Left lung (tissue), 10 donors: Measurements from ENCODE around the gene TMEM123. TPM values are rescaled to one million over a fixed set of nuclear protein-coding genes. Genes with fewer than 3 reads are reported as not detected.
"Not testable (repeated sequence)": the region's sequence is repeated elsewhere in the genome, so short reads cannot be mapped to it uniquely, and the experiment has no call there.

ENCODE experiments used
- ATAC-seq: fragments of 200-7000 bp; cut with Tn5 transposase; one replicate; pipeline ENCODE4 v1.9.1; 2020; ENCODE audit warnings: moderate library complexity
- DNase-seq, 4 donors: peaks; one replicate each; pipeline ENCODE4 v3.0.0-alpha.2; 2013 to 2020
- H3K27ac ChIP-seq, 2 donors: fragments of 200-600 bp; sonication (generic) in 1 of 2; one replicate each; pipeline versions ENCODE4 v1.5.0 to v1.8.0; 2020 to 2021
- H3K27me3 ChIP-seq, 2 donors: fragments of 200-600 bp; sonication (generic) in 1 of 2; one replicate each; pipeline versions ENCODE4 v1.5.0 to v1.8.0; 2020 to 2021
- H3K36me3 ChIP-seq, 2 donors: fragments of 200-600 bp; sonication (generic) in 1 of 2; one replicate each; pipeline versions ENCODE4 v1.5.0 to v1.8.0; 2020 to 2021
- H3K4me1 ChIP-seq, 2 donors: fragments of 200-600 bp; one replicate each; pipeline ENCODE4 v1.8.0; 2021
- H3K4me3 ChIP-seq, 2 donors: fragments of 200-600 bp; sonication (generic) in 1 of 2; one replicate each; pipeline versions ENCODE4 v1.5.0 to v1.8.0; 2020 to 2021; ENCODE audit warnings: mild to moderate bottlenecking in 1 of 2
- H3K9me3 ChIP-seq, 2 donors: fragments of 200-600 bp; sonication (generic) in 1 of 2; one replicate each; pipeline versions ENCODE4 v1.5.0 to v1.8.0; 2020 to 2021
- intact Hi-C, 2 donors: fragments of 100-400 bp; cut with DNase I; formaldehyde crosslinking; loops; one replicate each; pipeline versions ENCODE4 v1.11.2 to v1.14.2; 2022
- polyA plus RNA-seq, 6 donors: library from polyadenylated mRNA; unstranded; fragments of 120-200 nt; gene quantifications; one replicate each; pipeline ENCODE4 v1.2.1, GENCODE V29; 2013; ENCODE audit not compliant: insufficient read length in 6 of 6
- total RNA-seq, 2 donors: library from RNA; stranded (reverse); fragmentation: NEBNext Ultra II Directional; extraction: Animal tissue kit (Norgen Biotek cat#: 25700); gene quantifications; one replicate each; pipeline ENCODE4 v1.2.1, GENCODE V29; 2021
- TF ChIP-seq, protein P1 (sequence below), 2 donors: fragments of 200-600 bp; sonication (generic) in 1 of 2; IDR thresholded peaks; one replicate each; pipeline versions ENCODE4 v1.5.0 to v1.8.0; 2021; ENCODE audit warnings: antibody characterized with exemption in 2 of 2
- donor health status: DM: no; HTN: yes; CAD: no.
- donor health status: DM: no; HTN: no; CAD: no.

The TMEM123 gene
- total and polyA plus RNA-seq, 8 donors: 127 to 351 (median 260) TPM

DNA sequence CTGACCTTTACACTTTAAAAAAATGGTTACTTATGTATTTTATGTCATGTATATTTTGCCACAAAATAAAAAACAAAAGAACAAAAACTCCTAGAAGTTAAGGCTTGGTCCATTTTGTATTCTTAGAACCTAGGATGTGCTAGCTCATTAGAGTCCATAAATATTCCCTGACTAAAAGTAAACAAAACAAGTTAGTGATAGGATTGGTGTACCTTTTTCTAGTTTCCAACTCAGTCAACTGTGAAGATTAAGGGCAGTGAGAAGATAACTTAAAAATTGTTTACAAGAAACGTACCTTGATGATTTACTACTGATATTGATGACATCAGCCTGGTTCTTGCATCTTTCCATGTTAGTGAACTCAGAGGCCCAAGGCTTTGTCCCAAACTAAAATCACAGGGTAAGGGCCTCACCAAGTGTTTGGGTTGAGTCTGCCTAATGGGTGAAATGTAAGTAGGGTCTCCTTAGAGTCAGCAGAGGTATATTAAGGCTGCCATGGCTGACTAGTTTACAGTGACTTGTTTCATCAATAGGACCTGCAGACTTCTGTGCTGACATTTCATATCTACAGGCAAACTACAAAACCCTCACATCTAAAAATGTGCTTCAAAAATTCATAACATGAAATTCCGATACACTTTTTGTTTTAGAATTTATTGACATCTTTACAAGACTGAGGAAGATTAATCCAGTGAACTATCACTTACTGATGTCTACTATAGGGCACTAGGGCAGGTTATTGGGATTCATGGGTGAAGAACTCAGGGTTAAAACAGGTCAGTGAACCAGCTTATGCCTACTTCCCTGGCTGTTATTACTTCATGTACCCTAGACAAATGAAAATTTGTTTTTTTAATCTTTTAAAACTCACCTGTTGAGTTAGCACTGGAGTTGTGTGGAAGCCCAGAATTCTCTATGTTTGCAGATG, 4.4 kb downstream of the TMEM123 start:
- DNase-seq: no peak
- Histone ChIP-seq H3K27ac (peak overlapping the region in 1 of 2 donors; percentile 96), H3K9me3 (no peaks in the 10 kb centered on the region), H3K27me3 (no peaks in the 10 kb centered on the region), H3K4me1 (peaks cover 6 to 52% of the 10 kb centered on the region in 2 donors), H3K4me3 (no peak overlapping the region), H3K36me3 (peaks cover 0 to 4% of the 10 kb centered on the region in 2 donors)
- TF ChIP-seq, protein P1, sequence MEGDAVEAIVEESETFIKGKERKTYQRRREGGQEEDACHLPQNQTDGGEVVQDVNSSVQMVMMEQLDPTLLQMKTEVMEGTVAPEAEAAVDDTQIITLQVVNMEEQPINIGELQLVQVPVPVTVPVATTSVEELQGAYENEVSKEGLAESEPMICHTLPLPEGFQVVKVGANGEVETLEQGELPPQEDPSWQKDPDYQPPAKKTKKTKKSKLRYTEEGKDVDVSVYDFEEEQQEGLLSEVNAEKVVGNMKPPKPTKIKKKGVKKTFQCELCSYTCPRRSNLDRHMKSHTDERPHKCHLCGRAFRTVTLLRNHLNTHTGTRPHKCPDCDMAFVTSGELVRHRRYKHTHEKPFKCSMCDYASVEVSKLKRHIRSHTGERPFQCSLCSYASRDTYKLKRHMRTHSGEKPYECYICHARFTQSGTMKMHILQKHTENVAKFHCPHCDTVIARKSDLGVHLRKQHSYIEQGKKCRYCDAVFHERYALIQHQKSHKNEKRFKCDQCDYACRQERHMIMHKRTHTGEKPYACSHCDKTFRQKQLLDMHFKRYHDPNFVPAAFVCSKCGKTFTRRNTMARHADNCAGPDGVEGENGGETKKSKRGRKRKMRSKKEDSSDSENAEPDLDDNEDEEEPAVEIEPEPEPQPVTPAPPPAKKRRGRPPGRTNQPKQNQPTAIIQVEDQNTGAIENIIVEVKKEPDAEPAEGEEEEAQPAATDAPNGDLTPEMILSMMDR (IDR thresholded peaks at IDR 0.05): no peak
- intact Hi-C loops: no loop called here
- no peak for ATAC-seq

DNA sequence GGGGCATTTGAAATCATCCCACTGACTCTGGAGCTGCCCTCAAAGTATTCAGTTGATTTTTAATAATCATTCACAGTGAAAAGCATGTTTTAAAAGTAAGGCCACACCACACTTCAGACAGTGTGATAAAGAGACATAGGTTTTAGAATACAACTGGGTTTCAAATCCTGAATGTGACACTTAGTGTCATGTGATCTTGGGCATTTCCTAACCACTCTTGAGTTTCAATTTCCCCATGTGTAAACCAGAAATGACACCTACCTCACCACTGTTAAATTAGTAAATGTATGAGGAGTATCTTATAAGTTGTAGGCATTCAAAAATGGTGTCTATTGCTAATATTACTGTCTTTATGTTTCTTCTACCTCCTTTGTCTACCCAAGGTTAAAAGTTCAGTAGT, 5.4 kb downstream of the TMEM123 start:
- Histone ChIP-seq H3K27ac (peak overlapping the region in 1 of 2 donors; percentile 96), H3K4me3 (no peak overlapping the region), H3K4me1 (peaks cover 6 to 51% of the 10 kb centered on the region in 2 donors), H3K9me3 (no peaks in the 10 kb centered on the region), H3K27me3 (no peaks in the 10 kb centered on the region), H3K36me3 (peaks cover 0 to 4% of the 10 kb centered on the region in 2 donors)
- ATAC-seq: no peak
- TF ChIP-seq, protein P1 (IDR thresholded peaks at IDR 0.05): no peak
- DNase-seq: no peak
- intact Hi-C loops: no loop called here

DNA sequence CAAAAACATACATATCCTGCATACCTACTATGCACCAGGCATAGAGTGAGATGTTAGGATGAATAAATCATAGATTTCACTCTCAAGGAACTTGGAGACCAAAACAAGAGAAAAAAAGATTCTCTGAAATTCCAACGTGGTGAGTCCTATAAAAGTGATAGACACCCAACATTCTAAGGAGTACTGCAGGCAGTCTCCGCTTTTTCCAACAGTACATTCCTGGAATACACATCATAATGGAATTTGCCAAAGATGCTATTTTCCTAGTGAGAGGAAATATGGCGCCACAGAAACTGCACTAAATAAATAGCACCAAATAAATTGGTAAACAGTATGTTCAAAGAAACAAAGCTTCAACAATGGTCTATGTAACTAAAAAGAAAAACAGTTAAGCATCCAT, 6.0 kb downstream of the TMEM123 start:
- Histone ChIP-seq H3K36me3 (peaks cover 0 to 4% of the 10 kb centered on the region in 2 donors), H3K27ac (peak overlapping the region in 1 of 2 donors; percentile 96), H3K4me1 (peaks cover 6 to 51% of the 10 kb centered on the region in 2 donors), H3K9me3 (no peaks in the 10 kb centered on the region), H3K4me3 (no peak overlapping the region), H3K27me3 (no peaks in the 10 kb centered on the region)
- DNase-seq: no peak
- no peak for ATAC-seq
- TF ChIP-seq, protein P1 (IDR thresholded peaks at IDR 0.05): no peak
- intact Hi-C loops: no loop called here

DNA sequence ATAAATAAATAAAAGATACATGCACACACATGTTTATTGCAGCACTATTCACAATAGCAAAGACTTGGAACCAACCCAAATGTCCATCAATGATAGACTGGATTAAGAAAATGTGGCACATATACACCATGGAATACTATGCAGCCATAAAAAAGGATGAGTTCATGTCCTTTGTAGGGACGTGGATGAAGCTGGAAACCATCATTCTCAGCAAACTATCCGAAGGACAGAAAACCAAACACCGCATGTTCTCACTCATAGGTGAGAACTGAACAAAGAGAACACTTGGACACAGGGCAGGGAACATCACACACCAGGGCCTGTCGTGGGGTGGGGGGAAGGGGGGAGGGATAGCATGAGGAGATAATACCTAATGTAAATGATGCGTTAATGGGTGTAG, 7.9 kb downstream of the TMEM123 start:
- H3K27me3 ChIP-seq, H3K9me3 ChIP-seq, ATAC-seq, H3K27ac ChIP-seq, H3K4me3 ChIP-seq, DNase-seq, H3K36me3 ChIP-seq, intact Hi-C loops: not testable (repeated sequence)
- H3K4me1 ChIP-seq: peaks cover 0 to 36% of the 10 kb centered on the region in 2 donors

DNA sequence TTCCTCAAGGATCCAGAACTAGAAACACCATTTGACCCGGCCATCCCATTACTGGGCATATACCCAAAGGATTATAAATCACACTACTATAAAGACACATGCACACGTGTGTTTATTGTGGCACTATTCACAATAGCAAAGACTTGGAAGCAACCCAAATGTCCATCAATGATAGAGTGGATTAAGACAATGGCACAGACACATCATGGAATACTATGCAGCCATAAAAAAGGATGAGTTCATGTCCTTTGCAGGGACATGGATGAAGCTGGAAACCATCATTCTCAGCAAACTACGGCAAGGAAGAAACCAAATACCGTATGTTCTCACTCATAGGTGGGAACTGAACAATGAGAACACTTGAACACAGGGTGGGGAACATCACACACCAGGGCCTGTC, 8.4 kb downstream of the TMEM123 start:
- DNase-seq, intact Hi-C loops, ATAC-seq, H3K36me3 ChIP-seq, H3K27me3 ChIP-seq, H3K4me3 ChIP-seq, H3K27ac ChIP-seq, H3K9me3 ChIP-seq: not testable (repeated sequence)
- peaks cover 0 to 31% of the 10 kb centered on the region in 2 donors for H3K4me1 ChIP-seq

DNA sequence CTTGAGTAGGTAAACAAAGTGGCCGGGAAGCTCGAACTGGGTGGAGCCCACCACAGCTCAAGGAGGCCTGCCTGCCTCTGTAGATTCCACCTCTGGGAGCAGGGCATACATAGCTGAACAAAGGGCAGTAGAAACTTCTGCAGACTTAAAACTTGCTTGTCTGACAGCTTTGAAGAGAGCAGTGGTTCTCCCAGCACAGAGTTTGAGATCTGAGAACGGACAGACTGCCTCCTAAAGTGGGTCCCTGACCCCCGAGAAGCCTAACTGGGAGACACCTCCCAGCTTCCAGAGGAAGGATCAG, 13.6 kb downstream of the TMEM123 start:
- H3K27ac ChIP-seq, intact Hi-C loops, H3K9me3 ChIP-seq, ATAC-seq, H3K27me3 ChIP-seq, DNase-seq, H3K4me3 ChIP-seq, H3K36me3 ChIP-seq: not testable (repeated sequence)
- peaks cover 4 to 30% of the 10 kb centered on the region in 2 donors for H3K4me1 ChIP-seq
